OCI-LY7 (cell line): ENCODE results near the gene MEF2C.

Experiments used
- CTCF ChIP-seq: fragments of 200-600 bp; sonication (generic); conservative IDR thresholded peaks from 2 replicates; pipeline ENCODE4 v1.5.1; 2014; ENCODE audit warnings: mild to moderate bottlenecking, antibody characterized with exemption, low read length, moderate library complexity, mixed read lengths
- EZH2phosphoT487 ChIP-seq: fragments of 200-600 bp; sonication (generic); IDR thresholded peaks from 2 replicates; pipeline ENCODE4 v1.6.1; 2018; ENCODE audit warnings: low read depth, borderline replicate concordance, mild to moderate bottlenecking, mixed run types, antibody characterized with exemption, low read length, moderate library complexity, mixed read lengths

- TF ChIP-seq CTCF (no peak), EZH2phosphoT487 (no peak)
Measured at GRCh38 chr5:88708682-88709398, 174.1 kb downstream of the MEF2C start.
